ENCODE results near the gene FAM53C. TPM values are rescaled to one million over a fixed set of nuclear protein-coding genes. Genes with fewer than 3 reads are reported as not detected.

Gene FAM53C
- polyA plus RNA-seq, 1 experiment = 35.9 TPM

DNA sequence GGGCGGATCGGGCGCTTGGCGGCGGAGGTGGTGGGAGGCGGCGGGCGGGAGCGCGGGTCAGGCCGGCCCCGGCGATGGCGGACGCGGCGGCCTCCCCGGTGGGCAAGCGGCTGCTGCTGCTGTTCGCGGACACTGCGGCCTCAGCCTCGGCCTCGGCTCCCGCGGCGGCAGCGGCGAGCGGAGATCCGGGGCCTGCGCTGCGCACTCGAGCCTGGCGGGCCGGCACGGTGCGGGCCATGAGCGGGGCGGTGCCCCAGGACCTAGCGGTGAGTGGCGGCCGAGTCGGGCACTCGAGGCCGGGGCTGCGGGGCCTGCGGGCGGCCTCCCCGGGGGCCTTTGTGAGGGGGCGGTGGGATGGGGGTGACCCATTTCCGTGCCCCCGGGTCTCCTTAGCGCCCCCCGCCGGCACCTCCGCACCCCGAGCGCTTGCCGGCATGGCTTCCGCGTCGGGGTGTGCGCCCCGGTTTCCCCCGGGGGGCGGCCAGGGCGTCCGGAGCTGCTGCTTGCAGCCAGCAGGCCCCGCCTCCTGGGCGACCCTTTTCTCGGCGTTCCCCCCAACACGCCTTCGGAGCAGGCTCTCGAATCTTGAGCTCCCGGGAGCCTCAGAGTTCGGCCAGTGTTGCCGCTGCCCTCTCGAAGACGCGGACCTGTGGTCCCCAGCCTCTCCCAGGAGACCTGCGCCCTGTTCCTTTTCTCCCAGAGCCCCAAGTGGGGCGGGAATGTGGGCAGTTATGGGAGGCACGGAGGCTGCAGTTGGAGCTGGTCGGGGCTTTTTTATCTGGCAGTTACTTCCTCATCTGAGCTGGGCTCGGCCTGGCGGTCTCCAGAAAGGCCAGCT lies 14.9 kb downstream of the FAM53C start:
- peak overlapping the region; percentile 85 for H3K27ac ChIP-seq (ENCODE audit: low read depth, low read length)
- H3K9me3 ChIP-seq (ENCODE audit: control insufficient read depth, insufficient read depth, low read length) = peaks cover 6% of the 10 kb centered on the region
- no peaks in the 10 kb centered on the region for H3K27me3 ChIP-seq (ENCODE audit: control insufficient read depth, insufficient read depth, low read length)
- peak overlapping the region; percentile 81 for H3K4me3 ChIP-seq (ENCODE audit: low read depth, low read length)
- TF ChIP-seq, protein P1, sequence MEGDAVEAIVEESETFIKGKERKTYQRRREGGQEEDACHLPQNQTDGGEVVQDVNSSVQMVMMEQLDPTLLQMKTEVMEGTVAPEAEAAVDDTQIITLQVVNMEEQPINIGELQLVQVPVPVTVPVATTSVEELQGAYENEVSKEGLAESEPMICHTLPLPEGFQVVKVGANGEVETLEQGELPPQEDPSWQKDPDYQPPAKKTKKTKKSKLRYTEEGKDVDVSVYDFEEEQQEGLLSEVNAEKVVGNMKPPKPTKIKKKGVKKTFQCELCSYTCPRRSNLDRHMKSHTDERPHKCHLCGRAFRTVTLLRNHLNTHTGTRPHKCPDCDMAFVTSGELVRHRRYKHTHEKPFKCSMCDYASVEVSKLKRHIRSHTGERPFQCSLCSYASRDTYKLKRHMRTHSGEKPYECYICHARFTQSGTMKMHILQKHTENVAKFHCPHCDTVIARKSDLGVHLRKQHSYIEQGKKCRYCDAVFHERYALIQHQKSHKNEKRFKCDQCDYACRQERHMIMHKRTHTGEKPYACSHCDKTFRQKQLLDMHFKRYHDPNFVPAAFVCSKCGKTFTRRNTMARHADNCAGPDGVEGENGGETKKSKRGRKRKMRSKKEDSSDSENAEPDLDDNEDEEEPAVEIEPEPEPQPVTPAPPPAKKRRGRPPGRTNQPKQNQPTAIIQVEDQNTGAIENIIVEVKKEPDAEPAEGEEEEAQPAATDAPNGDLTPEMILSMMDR (IDR thresholded peaks at IDR 0.05; ENCODE audit: low read depth, low read length) = no peak
- POLR2A ChIA-PET = interaction anchor here (0.5 to 5.9 kb wide), 7 partner anchors 14 to 1973 kb away, joined by 3 to 88 read pairs (median 4); partner anchors contain the start of genes CDC25C, ETF1 and FAM53C
- no peak for DNase-seq (ENCODE audit: low read depth, low spot score)
- CTCF ChIA-PET = interaction anchor here (0.6 to 4.8 kb wide), 39 partner anchors 8 to 941 kb away, joined by 3 to 169 read pairs (median 6); partner anchors contain the start of genes BRD8, CDC23, CDC25C and EGR1

DNA sequence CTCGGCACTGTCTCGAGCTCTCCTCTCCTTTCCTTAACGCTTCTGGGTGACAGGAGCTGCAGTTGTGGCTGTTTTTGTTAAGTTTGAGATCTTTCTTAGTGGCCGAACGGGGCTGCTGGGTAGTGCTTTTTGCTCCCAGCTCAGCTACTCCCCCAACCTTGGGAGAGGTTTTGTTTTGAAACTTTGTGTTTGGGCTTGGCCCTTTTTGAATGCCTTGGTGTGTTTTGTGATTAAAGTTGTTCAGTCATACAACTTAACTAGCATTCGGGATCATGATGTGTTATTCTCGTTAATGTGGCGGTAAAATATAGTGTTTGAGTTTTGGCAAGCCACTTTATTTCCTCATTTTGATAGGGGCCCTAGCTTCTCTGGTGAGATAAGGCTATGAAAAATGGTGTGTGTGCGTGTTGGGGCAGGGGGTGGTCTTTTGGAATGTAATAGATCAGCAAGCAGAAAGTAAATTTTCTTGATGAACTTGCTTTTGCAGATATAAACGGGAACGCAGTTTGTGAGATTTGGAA lies 15.6 kb downstream of the FAM53C start:
- TF ChIP-seq, protein P1 (IDR thresholded peaks at IDR 0.05; ENCODE audit: low read depth, low read length) = no peak
- Histone ChIP-seq H3K27me3 (ENCODE audit: control insufficient read depth, insufficient read depth, low read length) (no peaks in the 10 kb centered on the region), H3K27ac (ENCODE audit: low read depth, low read length) (peak overlapping the region; percentile 85), H3K9me3 (ENCODE audit: control insufficient read depth, insufficient read depth, low read length) (peaks cover 6% of the 10 kb centered on the region), H3K4me3 (ENCODE audit: low read depth, low read length) (peak overlapping the region; percentile 81)
- POLR2A ChIA-PET = interaction anchor here (0.9 to 5.9 kb wide), 4 partner anchors 11 to 189 kb away, joined by 4 to 88 read pairs (median 10); partner anchors contain the start of genes CDC25C, ETF1 and FAM53C
- DNase-seq (ENCODE audit: low read depth, low spot score) = no peak
- CTCF ChIA-PET = interaction anchor here (0.6 to 4.8 kb wide), 21 partner anchors 8 to 940 kb away, joined by 3 to 169 read pairs (median 8); partner anchors contain the start of genes BRD8, CDC23, CDC25C and FAM53C

DNA sequence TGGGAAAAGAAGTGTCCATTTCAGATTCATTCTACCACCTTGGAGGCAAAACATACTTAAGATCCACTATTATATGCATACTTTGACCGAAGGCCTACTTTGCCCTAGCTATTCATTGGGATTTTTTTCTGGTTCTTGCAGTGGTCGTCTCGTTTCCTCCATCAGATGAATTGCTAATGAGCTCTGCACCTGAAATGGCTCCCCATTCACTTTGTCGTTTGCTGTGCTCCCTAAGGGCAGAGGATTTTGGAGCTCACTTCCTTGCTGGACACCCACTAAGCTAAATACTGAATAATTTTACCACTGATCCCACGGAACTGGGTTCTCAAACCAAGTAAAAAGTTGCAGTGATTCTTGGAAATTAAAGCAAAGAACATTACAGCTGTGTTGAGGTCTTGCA lies 16.3 kb downstream of the FAM53C start:
- POLR2A ChIA-PET = interaction anchor here (1.1 to 5.9 kb wide), 4 partner anchors 12 to 141 kb away, joined by 4 to 88 read pairs (median 10); partner anchors contain the start of genes CDC23, CDC25C and FAM53C
- CTCF ChIA-PET = interaction anchor here (0.9 to 4.8 kb wide), 7 partner anchors 9 to 131 kb away, joined by 3 to 100 read pairs (median 20); partner anchors contain the start of gene CDC25C
- H3K4me3 ChIP-seq (ENCODE audit: low read depth, low read length) = peak overlapping the region; percentile 81
- no peak overlapping the region for H3K27ac ChIP-seq (ENCODE audit: low read depth, low read length)
- H3K9me3 ChIP-seq (ENCODE audit: control insufficient read depth, insufficient read depth, low read length) = peaks cover 6% of the 10 kb centered on the region
- TF ChIP-seq, protein P1 (IDR thresholded peaks at IDR 0.05; ENCODE audit: low read depth, low read length) = no peak
- no peak for DNase-seq (ENCODE audit: low read depth, low spot score)
- H3K27me3 ChIP-seq (ENCODE audit: control insufficient read depth, insufficient read depth, low read length) = no peaks in the 10 kb centered on the region

GRCh38 chr5:138354926-138355378 lies 16.9 kb downstream of the FAM53C start:
- TF ChIP-seq, protein P1 (IDR thresholded peaks at IDR 0.05; ENCODE audit: low read depth, low read length) = 0 out of 2 replicates have a peak, but pooled peaks have one; percentile 4
- no peak for DNase-seq (ENCODE audit: low read depth, low spot score)
- H3K9me3 ChIP-seq (ENCODE audit: control insufficient read depth, insufficient read depth, low read length) = peaks cover 6% of the 10 kb centered on the region
- POLR2A ChIA-PET = interaction anchor here (1.3 to 5.9 kb wide), 3 partner anchors 17 to 142 kb away, joined by 4 to 88 read pairs (median 14); partner anchors contain the start of genes CDC23, CDC25C and FAM53C
- H3K27ac ChIP-seq (ENCODE audit: low read depth, low read length) = no peak overlapping the region
- H3K27me3 ChIP-seq (ENCODE audit: control insufficient read depth, insufficient read depth, low read length) = no peaks in the 10 kb centered on the region
- peak overlapping the region; percentile 81 for H3K4me3 ChIP-seq (ENCODE audit: low read depth, low read length)
- CTCF ChIA-PET = interaction anchor here (0.7 to 4.8 kb wide), 7 partner anchors 10 to 149 kb away, joined by 3 to 100 read pairs (median 7); partner anchors contain the start of gene CDC25C

Data from AG04450 (cell line).